ENCODE data around the gene LILRA6. TPM values are rescaled to one million over a fixed set of nuclear protein-coding genes. Genes with fewer than 3 reads are reported as not detected.

The LILRA6 gene
- total RNA-seq, 1 experiment from 2014 or later = 0.08 TPM

DNA sequence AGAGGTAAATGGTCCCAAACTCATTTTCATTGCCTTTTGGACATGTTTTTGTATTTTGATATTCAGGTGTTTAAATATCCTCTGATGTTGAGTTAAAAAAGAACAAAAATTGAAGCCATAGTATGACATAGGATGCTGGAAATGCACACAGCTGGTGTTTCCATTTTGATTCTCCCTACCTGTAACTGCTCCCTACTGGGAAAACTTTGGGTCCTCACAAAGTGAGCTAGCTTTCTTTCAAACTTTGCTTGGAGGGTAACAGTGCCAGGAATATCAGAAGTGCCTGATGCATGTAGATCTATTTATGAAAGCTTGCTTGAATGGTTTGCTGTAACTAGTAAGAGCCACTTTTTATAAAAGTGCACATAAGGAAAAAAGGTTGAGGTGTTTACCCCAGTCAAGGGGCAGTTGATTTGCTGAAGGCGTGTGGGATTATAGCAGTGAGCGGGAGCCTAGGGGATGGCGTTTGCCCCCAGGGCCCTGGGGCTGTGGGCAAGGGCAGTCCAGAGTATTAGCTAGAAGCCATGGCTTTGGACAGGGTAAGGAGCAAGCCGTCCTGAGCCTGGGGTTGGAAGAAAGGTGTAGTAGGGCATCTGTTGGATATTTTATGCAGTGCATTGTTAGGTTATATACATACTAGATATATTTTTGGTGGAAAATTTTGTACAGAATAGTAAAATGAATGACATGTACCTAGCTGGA lies 37.7 kb downstream of the LILRA6 start:
- intact Hi-C loops (cut with micrococcal nuclease; ENCODE audit: unreplicated experiment) (no loop called here), in situ Hi-C loops (cut with HindIII; ENCODE audit: low pct_unique_long_range_greater_than_20kb, low sequenced_read_pairs) (no loop called here)
- Histone ChIP-seq H3K27me3 (ENCODE audit: control insufficient read depth, insufficient read depth, low read length) (no peaks in the 10 kb centered on the region), H3K4me1 (ENCODE audit: control insufficient read depth, insufficient read depth, low read length) (peaks cover 78% of the 10 kb centered on the region), H3K36me3 (ENCODE audit: control insufficient read depth, insufficient read depth, low read length) (peaks cover 44% of the 10 kb centered on the region), H3K4me3 (ENCODE audit: low read depth in 2 of 2, low read length in 2 of 2) (no peak overlapping the region; a peak in 1 of 4 replicates), H3K9me3 (ENCODE audit: control insufficient read depth, insufficient read depth, low read depth, low read length) (no peaks in the 10 kb centered on the region), H3K27ac (ENCODE audit: low read length) (0 out of 2 replicates have a peak overlapping the region, but pooled peaks have one; percentile 2)
- ChIA-PET CTCF (interaction anchor here (0.6 kb wide), 1 partner anchor 186 kb away, joined by 3 read pairs; no protein-coding TSS in a partner anchor), POLR2A (interaction anchor here (0.5 to 1.0 kb wide), 4 partner anchors 9 to 381 kb away, joined by 3 to 8 read pairs (median 4); partner anchors contain the start of gene LENG8)
- ATAC-seq = no peak
- TSS peak; percentile 5 for BruUV-seq (replicated peaks)
- TF ChIP-seq, protein P1, sequence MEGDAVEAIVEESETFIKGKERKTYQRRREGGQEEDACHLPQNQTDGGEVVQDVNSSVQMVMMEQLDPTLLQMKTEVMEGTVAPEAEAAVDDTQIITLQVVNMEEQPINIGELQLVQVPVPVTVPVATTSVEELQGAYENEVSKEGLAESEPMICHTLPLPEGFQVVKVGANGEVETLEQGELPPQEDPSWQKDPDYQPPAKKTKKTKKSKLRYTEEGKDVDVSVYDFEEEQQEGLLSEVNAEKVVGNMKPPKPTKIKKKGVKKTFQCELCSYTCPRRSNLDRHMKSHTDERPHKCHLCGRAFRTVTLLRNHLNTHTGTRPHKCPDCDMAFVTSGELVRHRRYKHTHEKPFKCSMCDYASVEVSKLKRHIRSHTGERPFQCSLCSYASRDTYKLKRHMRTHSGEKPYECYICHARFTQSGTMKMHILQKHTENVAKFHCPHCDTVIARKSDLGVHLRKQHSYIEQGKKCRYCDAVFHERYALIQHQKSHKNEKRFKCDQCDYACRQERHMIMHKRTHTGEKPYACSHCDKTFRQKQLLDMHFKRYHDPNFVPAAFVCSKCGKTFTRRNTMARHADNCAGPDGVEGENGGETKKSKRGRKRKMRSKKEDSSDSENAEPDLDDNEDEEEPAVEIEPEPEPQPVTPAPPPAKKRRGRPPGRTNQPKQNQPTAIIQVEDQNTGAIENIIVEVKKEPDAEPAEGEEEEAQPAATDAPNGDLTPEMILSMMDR (IDR thresholded peaks at IDR 0.05) = no peak
- TF ChIP-seq TCF7L2 (IDR thresholded peaks at IDR 0.05; ENCODE audit: low read depth, low read length) (no peak), SIN3A (IDR thresholded peaks at IDR 0.05; ENCODE audit: borderline replicate concordance, insufficient read depth, low read depth, low read length) (no peak), POLR2AphosphoS5 (IDR thresholded peaks at IDR 0.05; ENCODE audit: low read depth, low read length) (no peak)
- TF ChIP-seq, protein P2, sequence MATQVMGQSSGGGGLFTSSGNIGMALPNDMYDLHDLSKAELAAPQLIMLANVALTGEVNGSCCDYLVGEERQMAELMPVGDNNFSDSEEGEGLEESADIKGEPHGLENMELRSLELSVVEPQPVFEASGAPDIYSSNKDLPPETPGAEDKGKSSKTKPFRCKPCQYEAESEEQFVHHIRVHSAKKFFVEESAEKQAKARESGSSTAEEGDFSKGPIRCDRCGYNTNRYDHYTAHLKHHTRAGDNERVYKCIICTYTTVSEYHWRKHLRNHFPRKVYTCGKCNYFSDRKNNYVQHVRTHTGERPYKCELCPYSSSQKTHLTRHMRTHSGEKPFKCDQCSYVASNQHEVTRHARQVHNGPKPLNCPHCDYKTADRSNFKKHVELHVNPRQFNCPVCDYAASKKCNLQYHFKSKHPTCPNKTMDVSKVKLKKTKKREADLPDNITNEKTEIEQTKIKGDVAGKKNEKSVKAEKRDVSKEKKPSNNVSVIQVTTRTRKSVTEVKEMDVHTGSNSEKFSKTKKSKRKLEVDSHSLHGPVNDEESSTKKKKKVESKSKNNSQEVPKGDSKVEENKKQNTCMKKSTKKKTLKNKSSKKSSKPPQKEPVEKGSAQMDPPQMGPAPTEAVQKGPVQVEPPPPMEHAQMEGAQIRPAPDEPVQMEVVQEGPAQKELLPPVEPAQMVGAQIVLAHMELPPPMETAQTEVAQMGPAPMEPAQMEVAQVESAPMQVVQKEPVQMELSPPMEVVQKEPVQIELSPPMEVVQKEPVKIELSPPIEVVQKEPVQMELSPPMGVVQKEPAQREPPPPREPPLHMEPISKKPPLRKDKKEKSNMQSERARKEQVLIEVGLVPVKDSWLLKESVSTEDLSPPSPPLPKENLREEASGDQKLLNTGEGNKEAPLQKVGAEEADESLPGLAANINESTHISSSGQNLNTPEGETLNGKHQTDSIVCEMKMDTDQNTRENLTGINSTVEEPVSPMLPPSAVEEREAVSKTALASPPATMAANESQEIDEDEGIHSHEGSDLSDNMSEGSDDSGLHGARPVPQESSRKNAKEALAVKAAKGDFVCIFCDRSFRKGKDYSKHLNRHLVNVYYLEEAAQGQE (IDR thresholded peaks at IDR 0.05; ENCODE audit: insufficient read depth in 1 of 2, low read depth in 2 of 2, low read length in 1 of 2) = no peak
- no peak for DNase-seq (ENCODE audit: low read depth, low spot score)

DNA sequence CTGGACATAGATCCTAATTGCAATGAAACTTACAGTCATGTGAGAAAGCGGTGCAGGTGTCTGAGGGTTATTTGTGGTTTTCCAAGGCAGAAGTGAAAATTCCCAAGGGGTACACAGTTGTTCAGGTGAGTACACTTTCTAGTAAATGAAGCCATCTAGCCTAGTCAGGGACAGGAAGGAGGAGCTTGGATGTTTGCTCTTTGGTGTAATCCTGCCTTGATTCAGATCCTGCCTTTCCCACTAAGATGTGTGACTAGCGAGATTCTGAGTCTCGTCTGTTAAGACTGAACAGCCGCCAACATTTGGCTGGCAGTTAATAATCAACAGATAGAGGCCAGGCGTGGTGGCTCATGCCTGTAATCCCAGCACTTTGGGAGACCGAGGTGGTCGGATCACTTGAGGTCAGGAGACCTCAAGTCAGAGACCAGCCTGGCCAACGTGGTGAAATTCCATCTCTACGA lies 39.4 kb downstream of the LILRA6 start:
- no peaks in the 10 kb centered on the region for H3K27me3 ChIP-seq (ENCODE audit: control insufficient read depth, insufficient read depth, low read length)
- H3K27ac ChIP-seq (ENCODE audit: low read length) = peak overlapping the region; percentile 95
- CTCF ChIA-PET = no interaction called here
- no peak for TF ChIP-seq POLR2AphosphoS5 (IDR thresholded peaks at IDR 0.05; ENCODE audit: low read depth, low read length)
- no peak for TF ChIP-seq SIN3A (IDR thresholded peaks at IDR 0.05; ENCODE audit: borderline replicate concordance, insufficient read depth, low read depth, low read length)
- TF ChIP-seq, protein P2 (IDR thresholded peaks at IDR 0.05; ENCODE audit: insufficient read depth in 1 of 2, low read depth in 2 of 2, low read length in 1 of 2) = no peak
- TF ChIP-seq, protein P1 (IDR thresholded peaks at IDR 0.05) = no peak
- TF ChIP-seq TCF7L2 (IDR thresholded peaks at IDR 0.05; ENCODE audit: low read depth, low read length) = no peak
- in situ Hi-C loops (cut with HindIII; ENCODE audit: low pct_unique_long_range_greater_than_20kb, low sequenced_read_pairs) = no loop called here
- peak overlapping the region; percentile 69 to 96 for H3K4me3 ChIP-seq (ENCODE audit: low read depth in 2 of 2, low read length in 2 of 2)
- H3K4me1 ChIP-seq (ENCODE audit: control insufficient read depth, insufficient read depth, low read length) = peaks cover 64% of the 10 kb centered on the region
- intact Hi-C loops (cut with micrococcal nuclease; ENCODE audit: unreplicated experiment) = no loop called here
- POLR2A ChIA-PET = interaction anchor here (0.6 kb wide), 1 partner anchor 16 kb away, joined by 3 read pairs; no protein-coding TSS in a partner anchor
- H3K36me3 ChIP-seq (ENCODE audit: control insufficient read depth, insufficient read depth, low read length) = peaks cover 44% of the 10 kb centered on the region
- H3K9me3 ChIP-seq (ENCODE audit: control insufficient read depth, insufficient read depth, low read depth, low read length) = no peaks in the 10 kb centered on the region
- no TSS peak for BruUV-seq (replicated peaks)
- DNase-seq (ENCODE audit: low read depth, low spot score) (no peak), ATAC-seq (no peak)
